Pancreas (tissue), 10 donors: ENCODE results near the gene FNDC3B. TPM values are rescaled to one million over a fixed set of nuclear protein-coding genes. Genes with fewer than 3 reads are reported as not detected.

ENCODE experiments used
- ATAC-seq, 4 donors: fragments of 200-7000 bp; cut with Tn5 transposase; one replicate each; pipeline versions ENCODE4 v1.8.0 to v1.9.1; 2020; ENCODE audit warnings: mild to moderate bottlenecking in 4 of 4, moderate library complexity in 4 of 4
- DNase-seq, 6 donors: peaks; one replicate each; pipeline ENCODE4 v3.0.0-alpha.2; 2020
- FAIRE-seq: peaks from 2 replicates; lab custom pipeline; 2012; peaks lifted over from hg19 to GRCh38; lab: Jason Lieb, UNC
- H3K27ac ChIP-seq, 4 donors: fragments of 200-600 bp; sonication (generic); 1 replicate in 3 of 4; 2 replicates in 1 of 4; pipeline versions ENCODE4 v1.5.0 to v1.8.0; 2020
- H3K27me3 ChIP-seq, 4 donors: fragments of 200-600 bp; one replicate each; pipeline ENCODE4 v1.8.0; 2021
- H3K36me3 ChIP-seq, 3 donors: fragments of 200-600 bp; sonication (generic) in 1 of 3; one replicate each; pipeline versions ENCODE4 v1.5.0 to v1.8.0; 2020 to 2021
- H3K4me1 ChIP-seq, 3 donors: fragments of 200-600 bp; one replicate each; pipeline ENCODE4 v1.8.0; 2021
- H3K4me3 ChIP-seq, 4 donors: fragments of 200-600 bp; sonication (generic) in 2 of 4; one replicate each; pipeline versions ENCODE4 v1.5.0 to v1.8.0; 2020 to 2021
- H3K9me3 ChIP-seq, 4 donors: fragments of 200-600 bp; one replicate each; pipeline ENCODE4 v1.8.0; 2021
- CTCF ChIP-seq, 4 donors: fragments of 200-600 bp; sonication (generic) in 3 of 4; IDR thresholded peaks; one replicate each; pipeline versions ENCODE4 v1.5.0 to v1.8.0; 2021; ENCODE audit warnings: antibody characterized with exemption in 4 of 4
- WGBS, 2 donors: extraction: QIAGEN DNeasy Blood & Tissue Kit; methylation state at CpG; one replicate each; pipeline ENCODE4 v1.1.7; 2013; 5-methylcytosine and 5-hydroxymethylcytosine counted together
- intact Hi-C, 3 donors: fragments of 100-400 bp; cut with DNase I; formaldehyde crosslinking; loops; one replicate each; pipeline versions ENCODE4 v1.11.1 to v1.14.2; 2022
- polyA plus RNA-seq, 2 donors: library from polyadenylated mRNA; stranded (reverse); fragments of 200-250 nt; gene quantifications; one replicate each; pipeline ENCODE4 v1.2.3, GENCODE V29; 2013
- total RNA-seq, 6 donors: library from RNA; stranded (reverse); fragmentation: NEBNext Ultra II Directional in 4 of 6; extraction: Animal tissue kit (Norgen Biotek cat#: 25700) in 4 of 6; gene quantifications; one replicate each; pipeline versions ENCODE4 v1.2.1 to v1.2.4, GENCODE V29; 2021 to 2023
- donor health status: healthy with polysubstance abuse.
- donor health status: DM: no; HTN: no; CAD: no; lungs with moderate emphysema.
- donor health status: DM: no; HTN: no; CAD: no.
- donor health status: control.
- donor health status: control.
- donor health status: Bipolar disorder and iron deficiency.
- donor health status: DM: yes; HTN: yes; CAD: no.
- donor health status: DM: no; HTN: no; CAD: no.
- donor health status: DM: no; HTN: no; CAD: no.
- donor health status: DM: yes; HTN: yes; CAD: no.

The FNDC3B gene
- total and polyA plus RNA-seq, 8 donors: 9.3 to 126 (median 73.2) TPM

GRCh38 chr3:172057624-172058327 is 18.4 kb downstream of the FNDC3B start:
- FAIRE-seq (no peak), DNase-seq (no peak), ATAC-seq (no peak)
- Histone ChIP-seq H3K9me3 (no peaks in the 10 kb centered on the region), H3K27me3 (no peaks in the 10 kb centered on the region), H3K4me1 (peaks cover 40 to 86% (median 44%) of the 10 kb centered on the region in 3 donors), H3K27ac (peak overlapping the region in 1 of 4 donors; percentile 80), H3K36me3 (peaks cover 0 to 8% (median 0%) of the 10 kb centered on the region in 3 donors), H3K4me3 (no peak overlapping the region)
- no peak for TF ChIP-seq CTCF (IDR thresholded peaks at IDR 0.05)
- intact Hi-C loops: no loop called here
- WGBS, 2 donors: 27 to 31% methylated on average over 3 of the region's 3 CpGs

DNA sequence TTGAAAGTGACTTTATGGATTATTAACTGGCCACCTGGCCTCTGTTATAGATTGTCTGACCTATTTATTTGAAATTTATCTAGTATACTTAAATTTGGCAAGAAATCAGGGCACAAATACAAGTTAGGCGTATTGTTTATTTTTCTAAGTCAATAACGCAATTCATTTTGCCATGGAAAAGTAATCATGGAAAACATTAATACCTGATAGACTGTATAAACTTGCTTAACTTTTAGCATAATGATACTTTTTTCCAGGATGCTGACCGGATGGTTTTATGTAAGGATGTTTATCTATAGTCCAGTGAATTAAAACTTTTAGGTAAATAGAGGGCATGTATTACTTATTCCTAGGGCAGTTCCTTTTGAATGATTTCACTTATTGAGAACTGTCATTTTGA is 20.2 kb downstream of the FNDC3B start:
- intact Hi-C loops: no loop called here

DNA sequence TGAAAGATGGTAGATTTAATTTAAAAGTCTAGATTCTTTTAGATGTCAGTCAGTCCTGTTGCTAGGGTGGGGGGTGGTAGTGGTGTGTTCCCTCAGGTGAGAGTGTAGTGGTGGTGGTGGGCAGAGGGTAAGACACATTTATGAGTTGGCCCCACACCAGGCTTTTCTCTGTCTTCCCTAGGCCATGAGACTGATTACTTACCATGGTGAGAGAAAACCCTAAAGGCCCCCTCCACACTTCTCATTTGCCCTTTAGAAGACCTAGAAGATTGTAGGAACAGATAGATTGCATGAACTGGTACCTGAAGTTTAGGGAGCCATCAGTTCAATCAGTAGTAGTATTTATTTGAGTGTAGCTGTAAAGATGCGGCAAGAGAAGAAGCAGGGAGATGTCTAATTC is 20.9 kb downstream of the FNDC3B start:
- Histone ChIP-seq H3K9me3 (no peaks in the 10 kb centered on the region), H3K4me1 (peaks cover 47 to 87% (median 47%) of the 10 kb centered on the region in 3 donors), H3K27ac (peak overlapping the region in 2 of 4 donors; percentile 73 to 80), H3K4me3 (no peak overlapping the region), H3K36me3 (no peaks in the 10 kb centered on the region), H3K27me3 (no peaks in the 10 kb centered on the region)
- TF ChIP-seq CTCF (IDR thresholded peaks at IDR 0.05): no peak
- intact Hi-C loops: no loop called here
- 81 to 87% methylated on average over 1 of the region's 1 CpG for WGBS, 2 donors
- FAIRE-seq: no peak
- ATAC-seq: no peak
- no peak for DNase-seq

More for the DNA sequence above, 20.2 kb downstream of the FNDC3B start:
- no peaks in the 10 kb centered on the region for H3K9me3 ChIP-seq
- 15% methylated on average over 3 of the region's 3 CpGs for WGBS, 2 donors
- DNase-seq (no peak), ATAC-seq (peak; percentile 18 to 57 (median 43)), FAIRE-seq (no peak)
- peaks cover 0 to 4% (median 0%) of the 10 kb centered on the region in 3 donors for H3K36me3 ChIP-seq
- H3K27ac ChIP-seq: peak overlapping the region in 3 of 4 donors; percentile 1 to 80 (median 73)
- H3K4me3 ChIP-seq: no peak overlapping the region
- peaks cover 44 to 85% (median 49%) of the 10 kb centered on the region in 3 donors for H3K4me1 ChIP-seq
- TF ChIP-seq CTCF (IDR thresholded peaks at IDR 0.05): no peak
- no peaks in the 10 kb centered on the region for H3K27me3 ChIP-seq

GRCh38 chr3:172061724-172062184 is 22.4 kb downstream of the FNDC3B start:
- WGBS, 2 donors: 2 to 4% methylated on average over 4 of the region's 4 CpGs
- no peak for DNase-seq

More at GRCh38 chr3:172061724-172062184, 22.4 kb downstream of the FNDC3B start:
- H3K4me1 ChIP-seq: peaks cover 54 to 86% (median 56%) of the 10 kb centered on the region in 3 donors
- no peaks in the 10 kb centered on the region for H3K27me3 ChIP-seq
- peak overlapping the region in 2 of 4 donors; percentile 73 to 80 for H3K27ac ChIP-seq
- no peak for TF ChIP-seq CTCF (IDR thresholded peaks at IDR 0.05)
- intact Hi-C loops: no loop called here
- FAIRE-seq (no peak), ATAC-seq (peak; percentile 32 to 66 (median 59))
- peak overlapping the region in 1 of 4 donors; percentile 12 for H3K4me3 ChIP-seq
- H3K9me3 ChIP-seq: no peaks in the 10 kb centered on the region
- no peaks in the 10 kb centered on the region for H3K36me3 ChIP-seq
